PFSK-1 (cell line): Measurements from ENCODE around the gene ACSL4.

Source experiments
- FOXP2 ChIP-seq: optimal IDR thresholded peaks from 2 replicates; pipeline ENCODE3; 2011; ENCODE audit warnings: borderline replicate concordance, control low read depth, inconsistent platforms; ENCODE audit not compliant: insufficient read depth; ENCODE audit errors: extremely low read length, extremely low read depth
- POLR2AphosphoS5 ChIP-seq: IDR thresholded peaks from 2 replicates; pipeline ENCODE4 v1.6.1; 2012; ENCODE audit warnings: low read depth, mild to moderate bottlenecking, control low read depth, low read length, moderate library complexity
- REST ChIP-seq, 2 experiments: IDR thresholded peaks; 2 replicates each; pipeline versions ENCODE4 v1.6.1 to v1.8.0; 2011 to 2012; ENCODE audit warnings: low read depth in 2 of 2, low read length in 2 of 2, control low read depth in 1 of 2, inconsistent platforms in 1 of 2, mild to moderate bottlenecking in 1 of 2, moderate library complexity in 1 of 2; ENCODE audit not compliant: insufficient read depth in 1 of 2
- SIN3A ChIP-seq: IDR thresholded peaks from 2 replicates; pipeline ENCODE4 v1.6.1; 2012; ENCODE audit warnings: mild to moderate bottlenecking, low read length, moderate library complexity, borderline replicate concordance; ENCODE audit not compliant: insufficient read depth

DNA sequence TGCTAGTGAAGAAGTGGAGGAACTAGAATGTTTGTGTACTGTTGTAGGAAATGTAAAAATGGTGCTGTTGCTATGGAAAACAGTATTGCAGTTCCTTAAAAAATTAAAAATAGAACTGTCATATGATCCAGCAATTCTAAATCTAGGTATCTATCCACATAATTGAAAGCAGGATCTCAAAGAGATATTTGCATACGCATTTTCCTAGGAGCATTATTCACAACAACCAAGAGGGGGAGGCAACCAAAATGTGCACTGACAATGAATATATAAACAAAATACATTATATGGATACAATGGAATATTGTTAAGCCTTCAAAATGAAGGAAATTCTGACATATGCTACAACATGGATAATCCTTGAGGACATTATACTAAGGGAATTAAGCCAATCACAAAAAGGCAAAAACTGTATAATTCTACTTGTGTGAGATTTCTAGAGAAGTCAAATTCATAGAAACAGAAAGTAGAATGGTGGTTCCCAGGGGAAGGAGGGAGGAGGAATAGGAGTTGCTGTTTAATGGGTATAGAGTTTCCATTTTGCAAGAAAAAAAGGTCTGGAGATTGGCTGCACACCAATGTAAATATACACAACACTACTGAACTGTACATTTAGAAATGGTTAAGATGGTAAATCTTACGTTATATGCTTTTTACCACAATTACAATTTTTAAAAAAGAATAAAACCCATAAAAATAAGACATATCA lies 72.5 kb downstream of the ACSL4 start:
- no peak for TF ChIP-seq POLR2AphosphoS5
- TF ChIP-seq FOXP2 = no peak
- no peak for TF ChIP-seq REST (IDR thresholded peaks at IDR 0.05; ENCODE audit: insufficient read depth in 1 of 2, low read depth in 2 of 2, low read length in 2 of 2)
- no peak for TF ChIP-seq SIN3A
